ENCODE measurements around the gene MC1R. TPM values are rescaled to one million over a fixed set of nuclear protein-coding genes. Genes with fewer than 3 reads are reported as not detected.
"Not testable (repeated sequence)": the region's sequence is repeated elsewhere in the genome, so short reads cannot be mapped to it uniquely, and the experiment has no call there.

MC1R gene
- total and polyA plus RNA-seq, 10 of the 15 experiments (the other 5 are each of a cell fraction or from before 2014, with no cell fraction given), result 0.06 to 2.3 (median 0.45) TPM

DNA sequence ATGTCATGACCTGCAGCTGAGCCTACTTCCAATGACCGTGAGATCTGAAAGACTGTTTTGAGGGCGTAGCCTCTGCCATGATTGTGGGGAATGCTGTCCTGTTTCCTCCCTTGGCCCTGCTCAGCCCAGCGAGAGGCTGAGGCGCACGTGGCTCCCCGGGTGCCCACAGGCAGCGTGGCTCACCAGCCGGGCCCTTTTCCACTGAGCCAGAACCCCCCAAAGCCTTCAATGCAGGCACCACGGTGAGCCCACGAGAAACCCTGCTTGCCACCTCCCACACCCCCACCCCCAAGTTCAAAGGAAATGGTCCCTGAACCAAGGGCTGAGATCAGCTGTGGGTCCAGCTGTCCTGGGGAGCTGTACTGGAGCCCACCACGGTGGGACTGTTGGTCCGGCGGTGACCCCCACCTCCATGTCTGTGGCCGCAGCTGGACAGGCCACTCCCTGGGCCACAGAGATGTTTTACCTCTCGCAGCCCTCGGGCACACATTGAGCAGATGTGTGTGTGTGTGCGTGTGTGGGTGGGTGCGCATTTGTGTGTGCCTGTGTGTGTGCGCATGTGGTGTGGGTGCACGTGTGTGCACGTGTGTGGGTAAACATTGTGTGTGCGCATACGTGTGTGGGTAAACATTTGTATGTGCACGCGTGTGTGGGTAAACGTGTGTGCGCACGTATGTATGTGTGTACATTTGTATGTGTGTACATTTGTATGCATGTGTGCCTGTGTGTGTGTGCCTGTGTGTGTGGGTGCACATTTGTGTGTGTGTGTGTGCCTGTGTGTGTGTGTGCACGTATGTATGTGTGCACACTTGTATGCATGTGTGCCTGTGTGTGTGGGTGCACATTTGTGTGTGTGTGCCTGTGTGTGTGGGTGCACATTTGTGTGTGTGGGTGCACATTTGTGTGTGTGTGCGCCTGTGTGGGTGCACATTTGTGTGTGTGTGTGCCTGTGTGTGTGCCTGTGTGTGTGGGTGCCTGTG lies 5.0 kb upstream of the MC1R start:
- no peak overlapping the region for H3K4me2 ChIP-seq (ENCODE audit: control insufficient read depth, insufficient read depth)
- H3K4me1 ChIP-seq (ENCODE audit: control insufficient read depth, insufficient read depth, low read length), result peaks cover 11% of the 10 kb centered on the region
- H3K79me2 ChIP-seq (ENCODE audit: control insufficient read depth, insufficient read depth, low read length), result no peaks in the 10 kb centered on the region
- SMC1A ChIA-PET (ENCODE audit: uncharacterized antibody, unreplicated experiment), result no interaction called here
- TF ChIP-seq POLR2A (IDR thresholded peaks at IDR 0.05; ENCODE audit: low read depth, low read length) (peak; percentile 51), RUNX3 (IDR thresholded peaks at IDR 0.05; ENCODE audit: low read length) (no peak), TARDBP (IDR thresholded peaks at IDR 0.05; ENCODE audit: borderline replicate concordance) (peak; percentile 85)
- BruUV-seq (replicated peaks), result no TSS peak
- no peak overlapping the region for H3K27ac ChIP-seq (ENCODE audit: control insufficient read depth, insufficient read depth)
- H3K27me3 ChIP-seq (replicated peaks in 1 of 2; ENCODE audit: control insufficient read depth in 2 of 2, insufficient read depth in 2 of 2, low read length in 1 of 2), result no peaks in the 10 kb centered on the region
- ATAC-seq, result no peak
- H2AFZ ChIP-seq (ENCODE audit: control insufficient read depth, low read depth, low read length), result no peak overlapping the region
- CTCF ChIA-PET, result no interaction called here
- no peak overlapping the region for H3K9ac ChIP-seq (ENCODE audit: control insufficient read depth, insufficient read depth, low read length)
- in situ Hi-C loops (cut with MboI) (no loop called here), intact Hi-C loops (cut with micrococcal nuclease; ENCODE audit: unreplicated experiment) (loop anchor here (10.0 kb wide), 1 partner anchor 209 kb away; the partner anchor contains the start of gene SPATA2L)
- no peak overlapping the region for H3K4me3 ChIP-seq
- H4K20me1 ChIP-seq (ENCODE audit: control insufficient read depth, insufficient read depth), result no peaks in the 10 kb centered on the region; the same call in 1 of the 2 replicates
- no peak for FAIRE-seq
- 87% methylated on average over 29 of the region's 30 CpGs for WGBS (ENCODE audit: insufficient coverage, insufficient replicate concordance, low lambda C conversion rate, missing lambda C conversion rate)
- POLR2A ChIA-PET, result no interaction called here
- H3K36me3 ChIP-seq (ENCODE audit: control insufficient read depth in 2 of 2, insufficient read depth in 2 of 2, low read length in 1 of 2), result peaks cover 5 to 10% of the 10 kb centered on the region in 2 experiments
- RAD21 ChIA-PET (ENCODE audit: unreplicated experiment), result no interaction called here
- DNase-seq (ENCODE audit: low read depth, low spot score), result no peak
- H3K9me3 ChIP-seq (replicated peaks; ENCODE audit: control insufficient read depth, insufficient read depth, low read length), result no peaks in the 10 kb centered on the region

DNA sequence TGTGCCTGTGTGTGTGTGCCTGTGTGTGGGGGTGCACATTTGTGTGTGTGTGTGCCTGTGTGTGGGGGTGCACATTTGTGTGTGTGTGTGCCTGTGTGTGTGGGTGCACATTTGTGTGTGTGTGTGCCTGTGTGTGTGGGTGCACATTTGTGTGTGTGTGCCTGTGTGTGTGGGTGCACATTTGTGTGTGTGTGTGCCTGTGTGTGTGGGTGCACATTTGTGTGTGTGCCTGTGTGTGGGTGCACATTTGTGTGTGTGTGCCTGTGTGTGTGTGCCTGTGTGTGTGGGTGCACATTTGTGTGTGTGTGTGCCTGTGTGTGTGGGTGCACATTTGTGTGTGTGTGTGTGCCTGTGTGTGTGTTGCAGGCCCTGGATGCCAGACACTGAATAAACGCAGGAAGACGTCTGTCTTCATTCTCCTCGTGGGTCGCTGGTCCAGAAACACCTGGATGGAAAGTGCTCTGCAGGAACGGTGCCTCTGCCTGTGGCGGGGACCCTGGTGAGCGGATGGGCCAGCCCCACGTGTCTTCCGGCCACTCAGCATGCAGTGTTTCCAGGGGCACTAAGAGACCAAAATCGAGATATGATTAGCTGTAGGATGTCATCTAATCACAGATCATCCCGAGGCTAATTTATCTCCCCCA lies 3.9 kb upstream of the MC1R start:
- intact Hi-C loops (cut with micrococcal nuclease; ENCODE audit: unreplicated experiment), result loop anchor here (10.0 kb wide), 1 partner anchor 210 kb away; the partner anchor contains the start of gene SPATA2L
- FAIRE-seq; H3K9ac ChIP-seq (ENCODE audit: control insufficient read depth, insufficient read depth, low read length); H3K4me2 ChIP-seq (ENCODE audit: control insufficient read depth, insufficient read depth); H3K36me3 ChIP-seq (ENCODE audit: control insufficient read depth in 2 of 2, insufficient read depth in 2 of 2, low read length in 1 of 2); POLR2A ChIA-PET; BruUV-seq (replicated peaks); H3K4me3 ChIP-seq; RAD21 ChIA-PET (ENCODE audit: unreplicated experiment); in situ Hi-C loops (cut with MboI); DNase-seq (ENCODE audit: low read depth, low spot score); H3K27ac ChIP-seq (ENCODE audit: control insufficient read depth, insufficient read depth); ATAC-seq; H4K20me1 ChIP-seq (ENCODE audit: control insufficient read depth, insufficient read depth); H3K79me2 ChIP-seq (ENCODE audit: control insufficient read depth, insufficient read depth, low read length); H3K27me3 ChIP-seq (replicated peaks in 1 of 2; ENCODE audit: control insufficient read depth in 2 of 2, insufficient read depth in 2 of 2, low read length in 1 of 2); CTCF ChIA-PET; H2AFZ ChIP-seq (ENCODE audit: control insufficient read depth, low read depth, low read length); H3K9me3 ChIP-seq (replicated peaks; ENCODE audit: control insufficient read depth, insufficient read depth, low read length): not testable (repeated sequence)
- H3K4me1 ChIP-seq (ENCODE audit: control insufficient read depth, insufficient read depth, low read length), result peaks cover 11% of the 10 kb centered on the region
- WGBS (ENCODE audit: insufficient coverage, insufficient replicate concordance, low lambda C conversion rate, missing lambda C conversion rate), result 78% methylated on average over 11 of the region's 11 CpGs
- SMC1A ChIA-PET (ENCODE audit: uncharacterized antibody, unreplicated experiment), result interaction anchor here (1.1 kb wide), 1 partner anchor 215 kb away, joined by 3 read pairs; no protein-coding TSS in a partner anchor
- peak; percentile 19; the same call in 1 of the 2 replicates for TF ChIP-seq TARDBP (IDR thresholded peaks at IDR 0.05; ENCODE audit: borderline replicate concordance)
